OCI-LY1 (cell line): ENCODE measurements around the gene RPL38.

Source experiments
- H2AFZ ChIP-seq: fragments of 200-600 bp; sonication (generic), shearing (Covaris generic); 2 replicates; pipeline ENCODE4 v1.6.0; 2014; ENCODE audit warnings: antibody characterized with exemption, mild to moderate bottlenecking, low read length
- H3F3A ChIP-seq: fragments of 200-600 bp; sonication (generic), shearing (Covaris generic); 2 replicates; pipeline ENCODE4 v1.6.0; 2014; ENCODE audit warnings: mild to moderate bottlenecking, antibody characterized with exemption, low read length, moderate library complexity; ENCODE audit not compliant: insufficient read depth
- H3K27ac ChIP-seq: fragments of 200-600 bp; sonication (generic); 2 replicates; pipeline ENCODE4 v1.5.1; 2014; ENCODE audit warnings: low read length, mixed run types, mild to moderate bottlenecking, low read depth; ENCODE audit not compliant: poor library complexity, severe bottlenecking
- H3K27me3 ChIP-seq: fragments of 200-600 bp; sonication (generic); 2 replicates; pipeline ENCODE4 v1.6.0; 2014; ENCODE audit warnings: antibody characterized with exemption, mild to moderate bottlenecking, low read length, moderate library complexity; ENCODE audit not compliant: insufficient read depth
- H3K36me3 ChIP-seq: fragments of 200-600 bp; sonication (generic); 2 replicates; pipeline ENCODE4 v1.6.1; 2014; ENCODE audit warnings: mild to moderate bottlenecking, antibody characterized with exemption, low read length, moderate library complexity, mixed read lengths; ENCODE audit not compliant: insufficient read depth
- H3K4me1 ChIP-seq: fragments of 200-600 bp; sonication (generic); 2 replicates; pipeline ENCODE4 v1.5.1; 2014; ENCODE audit warnings: mild to moderate bottlenecking, low read length, moderate library complexity; ENCODE audit not compliant: insufficient read depth, severe bottlenecking
- H3K4me2 ChIP-seq: fragments of 200-600 bp; sonication (generic), shearing (Covaris generic); 2 replicates; pipeline ENCODE4 v1.6.1; 2014; ENCODE audit warnings: low read length
- H3K4me3 ChIP-seq: fragments of 200-600 bp; sonication (generic); 2 replicates; pipeline ENCODE4 v1.5.1; 2014; ENCODE audit warnings: low read length, low read depth, mild to moderate bottlenecking, mixed read lengths; ENCODE audit not compliant: poor library complexity, severe bottlenecking
- H3K79me2 ChIP-seq: fragments of 200-600 bp; shearing (Covaris generic); 2 replicates; pipeline ENCODE4 v1.6.1; 2016; ENCODE audit warnings: mixed run types, low read length, mixed read lengths; ENCODE audit not compliant: insufficient read depth
- H3K9ac ChIP-seq: fragments of 200-600 bp; sonication (generic), shearing (Covaris generic); 2 replicates; pipeline ENCODE4 v1.6.1; 2014; ENCODE audit warnings: mild to moderate bottlenecking, low read length, mixed read lengths
- H3K9me2 ChIP-seq: fragments of 200-600 bp; sonication (generic), shearing (Covaris generic); 2 replicates; pipeline ENCODE4 v1.6.1; 2014; ENCODE audit warnings: low read depth, mild to moderate bottlenecking, low read length, mixed read lengths
- H3K9me3 ChIP-seq: fragments of 200-600 bp; shearing (Covaris generic); 2 replicates; pipeline ENCODE4 v1.6.1; 2014; ENCODE audit warnings: low read length, mixed read lengths
- H4K20me1 ChIP-seq: fragments of 200-600 bp; sonication (generic), shearing (Covaris generic); 2 replicates; pipeline ENCODE4 v1.6.0; 2016; ENCODE audit warnings: mild to moderate bottlenecking, low read length; ENCODE audit not compliant: insufficient read depth
- EZH2 ChIP-seq: fragments of 200-600 bp; sonication (generic), shearing (Covaris generic); IDR thresholded peaks from 2 replicates; pipeline ENCODE4 v1.8.0; 2017; ENCODE audit warnings: borderline replicate concordance, mixed run types, mild to moderate bottlenecking, antibody characterized with exemption, low read length, moderate library complexity, mixed read lengths
- TF ChIP-seq, protein P1 (sequence below): fragments of 200-600 bp; sonication (generic), shearing (Covaris generic); IDR thresholded peaks from 2 replicates; pipeline ENCODE4 v1.5.1; 2017; ENCODE audit warnings: mild to moderate bottlenecking, antibody characterized with exemption, low read length, moderate library complexity, mixed read lengths

RPL38 gene

DNA sequence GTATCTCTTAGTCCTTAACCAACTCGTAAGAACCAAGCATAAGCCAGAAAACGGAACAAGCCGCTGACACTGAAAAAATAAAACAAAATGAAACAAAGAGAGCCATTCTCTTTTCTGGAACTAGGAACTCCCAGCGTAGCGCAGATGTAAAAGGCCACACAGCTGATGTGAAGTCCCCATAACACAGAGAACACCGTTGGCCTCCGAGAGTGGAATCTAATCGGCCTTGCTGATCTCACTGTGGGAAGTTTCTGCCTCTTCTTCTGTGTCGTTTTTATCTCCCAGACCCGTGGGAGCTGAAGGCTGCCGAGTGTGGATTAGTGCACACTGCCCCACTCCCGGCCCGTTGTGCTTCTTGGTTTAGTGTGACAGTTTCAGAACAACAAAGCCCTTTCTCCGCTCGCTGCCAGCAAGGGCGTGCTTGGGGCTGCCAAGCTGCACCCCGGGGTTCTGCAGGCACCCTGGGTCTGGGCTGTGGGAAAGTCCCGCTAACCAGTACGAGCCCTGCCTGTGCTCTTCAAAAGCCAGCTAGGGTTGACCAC lies 31.6 kb downstream of the RPL38 start:
- Histone ChIP-seq H3K4me1 (no peaks in the 10 kb centered on the region), H4K20me1 (no peaks in the 10 kb centered on the region), H2AFZ (no peak overlapping the region), H3K36me3 (no peaks in the 10 kb centered on the region), H3K27me3 (no peaks in the 10 kb centered on the region), H3K9ac (no peak overlapping the region), H3K9me3 (no peaks in the 10 kb centered on the region), H3K4me2 (no peak overlapping the region), H3K4me3 (no peak overlapping the region), H3K27ac (no peak overlapping the region), H3K79me2 (no peaks in the 10 kb centered on the region), H3F3A (no peaks in the 10 kb centered on the region), H3K9me2 (no peaks in the 10 kb centered on the region)
- no peak for TF ChIP-seq EZH2
- TF ChIP-seq, protein P1, sequence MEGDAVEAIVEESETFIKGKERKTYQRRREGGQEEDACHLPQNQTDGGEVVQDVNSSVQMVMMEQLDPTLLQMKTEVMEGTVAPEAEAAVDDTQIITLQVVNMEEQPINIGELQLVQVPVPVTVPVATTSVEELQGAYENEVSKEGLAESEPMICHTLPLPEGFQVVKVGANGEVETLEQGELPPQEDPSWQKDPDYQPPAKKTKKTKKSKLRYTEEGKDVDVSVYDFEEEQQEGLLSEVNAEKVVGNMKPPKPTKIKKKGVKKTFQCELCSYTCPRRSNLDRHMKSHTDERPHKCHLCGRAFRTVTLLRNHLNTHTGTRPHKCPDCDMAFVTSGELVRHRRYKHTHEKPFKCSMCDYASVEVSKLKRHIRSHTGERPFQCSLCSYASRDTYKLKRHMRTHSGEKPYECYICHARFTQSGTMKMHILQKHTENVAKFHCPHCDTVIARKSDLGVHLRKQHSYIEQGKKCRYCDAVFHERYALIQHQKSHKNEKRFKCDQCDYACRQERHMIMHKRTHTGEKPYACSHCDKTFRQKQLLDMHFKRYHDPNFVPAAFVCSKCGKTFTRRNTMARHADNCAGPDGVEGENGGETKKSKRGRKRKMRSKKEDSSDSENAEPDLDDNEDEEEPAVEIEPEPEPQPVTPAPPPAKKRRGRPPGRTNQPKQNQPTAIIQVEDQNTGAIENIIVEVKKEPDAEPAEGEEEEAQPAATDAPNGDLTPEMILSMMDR, result no peak

- Histone ChIP-seq H3K27ac (no peak overlapping the region), H3K9me3 (no peaks in the 10 kb centered on the region), H3K9me2 (no peaks in the 10 kb centered on the region), H3K4me2 (no peak overlapping the region), H3K79me2 (no peaks in the 10 kb centered on the region), H3F3A (no peaks in the 10 kb centered on the region), H3K9ac (no peak overlapping the region), H4K20me1 (no peaks in the 10 kb centered on the region), H2AFZ (no peak overlapping the region), H3K4me1 (no peaks in the 10 kb centered on the region), H3K36me3 (no peaks in the 10 kb centered on the region), H3K4me3 (no peak overlapping the region), H3K27me3 (no peaks in the 10 kb centered on the region)
- TF ChIP-seq, protein P1, result no peak
- no peak for TF ChIP-seq EZH2
Observed at GRCh38 chr17:74235911-74236371, 32.5 kb downstream of the RPL38 start.

DNA sequence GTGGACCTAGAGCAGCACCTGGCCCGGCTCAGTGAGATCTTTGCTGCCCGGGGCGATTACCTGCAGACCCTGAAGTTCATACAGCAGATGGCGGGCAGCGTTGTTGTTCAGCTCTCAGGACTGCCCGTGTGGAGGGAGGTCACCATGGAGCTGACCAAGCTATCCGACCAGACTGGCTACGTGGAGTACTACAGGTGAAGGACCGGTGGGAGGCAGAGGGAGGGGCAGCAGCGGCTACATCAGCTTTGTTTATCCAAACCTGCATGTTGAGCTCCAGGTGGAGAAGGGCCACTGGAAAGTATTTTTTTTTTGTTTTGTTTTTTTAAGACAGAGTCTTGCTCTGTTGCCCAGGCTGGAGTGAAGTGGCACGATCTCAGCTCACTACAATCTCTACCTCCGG lies 33.8 kb downstream of the RPL38 start:
- Histone ChIP-seq H3K9me2 (no peaks in the 10 kb centered on the region), H2AFZ (no peak overlapping the region), H3K4me1 (no peaks in the 10 kb centered on the region), H3K9ac (no peak overlapping the region), H3K4me2 (no peak overlapping the region), H3K36me3 (no peaks in the 10 kb centered on the region), H3K4me3 (no peak overlapping the region), H3K27me3 (no peaks in the 10 kb centered on the region; the same call in 1 of the 2 replicates), H4K20me1 (no peaks in the 10 kb centered on the region), H3K27ac (no peak overlapping the region), H3K9me3 (no peaks in the 10 kb centered on the region), H3K79me2 (no peaks in the 10 kb centered on the region), H3F3A (no peaks in the 10 kb centered on the region)
- TF ChIP-seq, protein P1, result no peak
- no peak for TF ChIP-seq EZH2
